Measurements from ENCODE around the gene PIK3C2G.

DNA sequence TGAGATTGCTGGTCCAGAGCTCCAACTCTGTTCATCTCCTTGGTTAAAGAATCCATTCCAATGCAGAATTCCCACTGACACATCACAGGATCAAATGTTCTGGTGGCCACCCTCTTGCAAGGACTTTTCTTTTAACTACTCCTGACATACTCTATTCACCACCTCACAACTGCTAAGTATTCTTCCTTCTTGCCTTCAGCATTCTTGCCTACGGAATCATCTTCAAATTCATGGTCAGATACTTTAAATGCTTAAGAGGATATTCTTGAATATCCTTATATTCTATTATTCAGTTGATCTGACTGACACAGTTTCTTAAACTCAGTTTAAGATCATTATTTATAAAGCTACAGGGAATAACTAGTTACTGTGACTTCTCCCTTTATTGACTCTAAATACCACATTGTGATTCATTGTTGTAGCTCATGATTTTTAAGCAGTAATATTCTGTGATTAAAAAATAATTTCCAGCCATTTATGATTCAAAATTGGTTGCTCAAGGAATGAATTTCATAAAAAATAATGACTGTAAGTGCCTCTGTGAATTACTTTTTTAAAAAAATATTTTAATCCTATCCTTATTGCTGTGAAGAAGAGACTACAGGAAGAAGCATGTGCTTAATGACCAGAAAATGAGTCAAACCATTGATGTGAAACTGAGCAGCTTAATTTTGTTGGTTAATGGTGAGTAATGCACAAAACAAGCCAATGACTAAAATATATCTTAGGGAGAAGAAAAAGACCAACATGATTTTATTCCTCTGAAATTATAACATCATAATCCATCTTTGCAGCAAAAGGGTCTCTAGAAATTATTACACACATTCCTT is 207.1 kb downstream of the PIK3C2G start:
- no peak for TF ChIP-seq EP300 (IDR thresholded peaks at IDR 0.05)
- no peak for TF ChIP-seq POLR2A (IDR thresholded peaks at IDR 0.05)
- TF ChIP-seq, protein P1, sequence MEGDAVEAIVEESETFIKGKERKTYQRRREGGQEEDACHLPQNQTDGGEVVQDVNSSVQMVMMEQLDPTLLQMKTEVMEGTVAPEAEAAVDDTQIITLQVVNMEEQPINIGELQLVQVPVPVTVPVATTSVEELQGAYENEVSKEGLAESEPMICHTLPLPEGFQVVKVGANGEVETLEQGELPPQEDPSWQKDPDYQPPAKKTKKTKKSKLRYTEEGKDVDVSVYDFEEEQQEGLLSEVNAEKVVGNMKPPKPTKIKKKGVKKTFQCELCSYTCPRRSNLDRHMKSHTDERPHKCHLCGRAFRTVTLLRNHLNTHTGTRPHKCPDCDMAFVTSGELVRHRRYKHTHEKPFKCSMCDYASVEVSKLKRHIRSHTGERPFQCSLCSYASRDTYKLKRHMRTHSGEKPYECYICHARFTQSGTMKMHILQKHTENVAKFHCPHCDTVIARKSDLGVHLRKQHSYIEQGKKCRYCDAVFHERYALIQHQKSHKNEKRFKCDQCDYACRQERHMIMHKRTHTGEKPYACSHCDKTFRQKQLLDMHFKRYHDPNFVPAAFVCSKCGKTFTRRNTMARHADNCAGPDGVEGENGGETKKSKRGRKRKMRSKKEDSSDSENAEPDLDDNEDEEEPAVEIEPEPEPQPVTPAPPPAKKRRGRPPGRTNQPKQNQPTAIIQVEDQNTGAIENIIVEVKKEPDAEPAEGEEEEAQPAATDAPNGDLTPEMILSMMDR (IDR thresholded peaks at IDR 0.05), result no peak
